Stimulated activated CD4-positive, alpha-beta T cell treated with anti-CD3 and anti-CD28 coated beads, Interleukin-1b, Interleukin-23, amount 100 ng/mL, for 48 hours (primary cell): Measurements from ENCODE around the gene BBLN.

Experiments used
- DNase-seq: peaks from one replicate; pipeline ENCODE4 v3.0.0-alpha.2; 2020

BBLN gene

GRCh38 chr9:128145951-128146351, 14.1 kb upstream of the BBLN start:
- DNase-seq: no peak

GRCh38 chr9:128146591-128147120, 13.4 kb upstream of the BBLN start:
- DNase-seq: no peak

- no peak for DNase-seq
Measured at GRCh38 chr9:128148509-128149000, 11.5 kb upstream of the BBLN start.

- no peak for DNase-seq
Measured at GRCh38 chr9:128149001-128149701, 10.9 kb upstream of the BBLN start, which contains the start of gene LCN2. TSS of gene LCN2 (plus strand) at chr9:128149453. CDS start at chr9:128149526, 73 bp downstream.

- no peak for DNase-seq
Measured at GRCh38 chr9:128149951-128150593, 10.0 kb upstream of the BBLN start.

- no peak for DNase-seq
Measured at GRCh38 chr9:128150594-128151308, 9.3 kb upstream of the BBLN start.

- no peak for DNase-seq
Measured at GRCh38 chr9:128151309-128152132, 8.5 kb upstream of the BBLN start.

GRCh38 chr9:128152133-128153059, 7.7 kb upstream of the BBLN start:
- no peak for DNase-seq

- no peak for DNase-seq
Measured at GRCh38 chr9:128153060-128153946, 6.8 kb upstream of the BBLN start.

GRCh38 chr9:128153947-128154695, 5.9 kb upstream of the BBLN start:
- no peak for DNase-seq

GRCh38 chr9:128155736-128156500, 4.1 kb upstream of the BBLN start:
- DNase-seq: no peak

GRCh38 chr9:128159522-128159783, 612 bp upstream of the BBLN start:
- DNase-seq: peak; percentile 51

- peak; percentile 57 for DNase-seq
Measured at GRCh38 chr9:128160603-128160987, 530 bp downstream of the BBLN start.

GRCh38 chr9:128161215-128161902, 1.3 kb downstream of the BBLN start:
- no peak for DNase-seq

- no peak for DNase-seq
Measured at GRCh38 chr9:128162215-128163026, 2.4 kb downstream of the BBLN start.

GRCh38 chr9:128163027-128163515, 3.0 kb downstream of the BBLN start:
- DNase-seq: no peak
